GM21528 (cell line): ENCODE data around the gene ARHGEF10L.

Experiments used
- ATAC-seq: cut with Tn5 transposase; IDR thresholded peaks from one replicate; pipeline ENCODE4 v1.9.1; 2021; ENCODE audit warnings: mild to moderate bottlenecking, moderate library complexity; ENCODE audit not compliant: unreplicated experiment, low FRiP score

Gene ARHGEF10L

DNA sequence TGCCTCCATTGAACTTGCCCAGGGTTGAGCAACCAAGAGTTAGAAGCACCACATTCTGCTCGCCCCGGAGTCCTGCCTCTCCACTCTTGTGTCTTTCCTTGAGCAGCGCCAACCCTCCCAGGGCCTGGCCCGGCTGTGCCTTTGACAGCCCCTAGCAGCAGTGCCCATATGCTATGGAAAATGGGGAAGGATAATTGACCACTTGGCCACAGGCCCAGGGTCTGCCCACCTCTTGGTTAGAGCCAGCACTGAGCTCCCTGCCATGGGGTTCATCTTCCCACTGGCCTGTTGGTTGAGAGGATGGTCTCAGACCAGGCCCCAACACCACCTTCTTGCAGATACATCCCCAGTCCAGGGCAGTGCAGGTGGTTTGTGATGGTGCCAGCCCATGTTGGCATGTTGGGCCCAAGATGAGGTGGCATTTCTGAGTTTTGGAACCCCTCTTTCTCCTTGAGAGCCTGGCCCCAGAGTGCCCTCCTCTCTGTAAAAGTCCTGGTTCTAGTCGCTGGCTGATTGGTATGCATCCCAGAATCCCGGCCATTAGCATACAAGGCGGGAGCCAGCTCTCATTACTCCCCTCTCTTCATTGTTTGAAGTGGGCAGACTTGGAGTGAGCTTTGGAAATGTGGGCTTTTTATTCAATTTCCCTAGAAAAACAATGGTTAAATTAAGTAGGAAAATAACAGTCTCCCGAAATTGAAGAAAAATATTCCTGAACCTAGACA lies 7.6 kb downstream of the ARHGEF10L start:
- no peak for ATAC-seq

DNA sequence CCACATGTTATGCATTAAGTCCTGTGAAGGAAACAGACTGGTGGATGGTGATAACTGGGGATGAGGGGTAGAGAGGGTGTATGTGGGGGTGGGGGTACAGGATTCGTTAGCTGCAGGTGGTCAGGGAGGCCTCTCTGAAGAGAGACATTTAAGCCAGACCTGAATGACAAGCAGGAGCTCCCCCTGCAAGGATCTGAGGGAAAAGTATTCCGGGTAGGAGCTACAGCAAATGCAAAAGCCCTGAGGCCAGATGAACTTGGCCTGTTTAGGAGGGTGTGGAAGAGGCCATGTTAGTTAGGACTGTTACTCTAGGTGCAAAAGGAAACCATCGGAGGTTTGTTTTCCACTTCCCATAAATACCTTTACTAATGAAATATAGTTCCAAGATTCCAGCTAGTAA lies 9.9 kb downstream of the ARHGEF10L start:
- ATAC-seq = no peak

DNA sequence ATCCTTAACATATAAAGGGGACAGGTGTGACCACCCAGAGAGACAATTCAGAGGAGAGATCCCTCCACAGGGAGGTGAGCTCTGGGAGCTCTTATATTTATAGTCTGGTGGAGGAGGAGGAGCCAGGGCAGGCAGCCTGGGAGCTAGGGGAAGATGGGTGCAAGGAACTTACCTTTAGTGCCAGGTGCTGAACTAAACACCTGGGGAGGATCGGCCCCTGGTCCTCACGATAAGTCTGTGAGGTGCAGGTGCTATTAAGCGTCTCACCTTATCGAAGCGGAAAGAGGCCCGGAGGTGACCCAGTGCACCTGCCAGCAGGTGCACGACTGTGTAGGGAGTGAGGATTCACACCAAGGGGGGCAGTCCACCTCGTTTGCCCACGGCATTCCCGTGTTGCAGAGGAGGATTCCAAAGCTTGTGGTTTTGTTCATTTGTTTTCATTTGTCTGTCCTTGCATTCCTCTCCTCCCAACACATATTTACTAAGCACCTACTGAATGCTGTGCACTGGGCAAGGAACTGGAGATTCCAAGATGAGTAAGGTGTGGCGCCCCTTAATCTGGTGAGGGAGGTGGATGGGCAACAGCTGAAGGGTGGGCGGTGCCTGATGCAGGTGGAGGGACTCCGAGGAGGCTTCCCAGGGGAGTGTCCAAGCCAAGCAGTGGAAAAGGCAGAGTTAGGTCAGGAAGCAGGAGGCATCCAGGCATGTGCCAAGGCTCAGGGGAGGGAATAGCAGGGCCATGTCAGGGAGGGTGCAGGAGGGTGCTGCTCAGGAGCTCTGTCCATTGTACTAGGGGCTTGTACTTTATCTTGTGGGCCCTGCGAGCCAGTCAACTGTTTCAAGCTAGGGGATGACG lies 11.5 kb downstream of the ARHGEF10L start:
- ATAC-seq = no peak

DNA sequence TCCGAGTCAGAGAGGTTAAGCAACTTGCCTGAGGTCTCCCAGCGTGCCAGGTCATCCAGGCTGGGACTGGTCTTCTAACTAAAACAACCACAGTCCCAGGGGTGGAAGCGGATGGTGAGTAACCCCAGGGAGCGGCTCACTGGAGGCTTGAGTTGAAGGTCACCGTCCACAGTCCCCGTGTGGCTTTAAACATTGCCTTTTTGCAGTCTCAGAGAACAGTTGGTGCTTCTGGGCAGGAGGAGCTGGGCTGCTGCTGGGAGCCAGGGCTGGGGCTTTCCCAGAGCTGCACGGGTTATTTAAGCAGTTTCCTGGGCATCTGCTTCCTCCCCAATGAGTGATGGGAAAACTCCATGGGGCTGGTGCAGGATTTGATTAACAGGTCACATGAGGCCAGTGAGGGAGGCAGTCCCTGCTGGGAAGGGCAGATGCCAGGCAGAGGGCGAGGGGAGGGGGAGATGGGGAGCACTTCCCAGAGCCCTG lies 12.3 kb downstream of the ARHGEF10L start:
- ATAC-seq = no peak

DNA sequence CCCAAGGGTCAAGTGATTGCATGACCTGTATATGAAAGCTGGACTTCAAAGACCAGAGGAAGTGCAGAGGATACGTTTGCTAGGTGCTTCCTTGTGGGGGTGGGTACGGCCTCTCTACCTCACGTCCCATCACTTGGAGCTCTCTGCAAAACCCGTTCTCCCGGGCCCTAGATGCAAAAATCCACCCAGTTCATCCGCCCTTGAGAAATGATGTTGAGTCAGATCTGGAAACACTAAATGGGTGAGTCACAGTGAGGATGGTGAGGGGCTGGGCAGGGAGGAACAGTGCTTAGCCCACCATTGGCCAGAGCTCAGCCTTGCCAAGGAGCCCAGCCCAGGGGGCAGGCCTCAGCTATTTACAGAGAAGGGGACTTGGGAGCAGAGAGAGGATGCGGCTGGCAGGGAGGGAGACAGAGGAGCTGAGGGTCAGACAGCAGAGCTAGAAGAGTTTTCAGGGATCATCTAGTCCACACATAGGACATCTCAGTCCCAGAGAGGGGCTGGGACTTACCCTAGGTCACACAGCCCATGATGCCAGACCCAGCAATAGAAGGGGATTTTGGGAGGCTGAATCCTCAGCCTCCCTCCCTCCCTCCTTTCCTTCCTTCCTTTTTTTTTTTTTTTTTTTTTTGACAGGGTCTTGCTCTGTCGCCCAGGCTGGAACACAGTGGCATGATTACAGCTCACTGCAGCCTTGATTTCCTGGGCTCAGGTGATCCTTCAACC lies 14.6 kb downstream of the ARHGEF10L start:
- no peak for ATAC-seq

DNA sequence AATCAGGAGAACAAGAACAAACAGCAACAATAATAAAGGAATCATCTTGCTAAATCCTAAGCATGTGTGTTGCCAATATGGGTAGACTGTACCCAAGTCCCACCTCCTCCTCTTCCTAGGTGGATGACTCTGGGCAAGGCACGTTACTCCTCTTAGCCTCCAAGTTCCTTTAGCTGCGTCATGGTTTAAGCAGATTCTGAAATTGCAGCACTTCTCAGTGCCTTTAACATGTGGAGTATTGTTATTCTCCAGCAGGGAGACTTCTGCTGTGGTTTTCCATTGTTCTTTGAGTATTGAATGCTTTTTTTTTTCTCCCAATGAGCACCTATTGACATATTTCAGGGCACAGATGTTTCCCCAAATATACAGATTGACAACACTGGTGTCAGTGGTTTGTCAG lies 15.5 kb downstream of the ARHGEF10L start:
- no peak for ATAC-seq

DNA sequence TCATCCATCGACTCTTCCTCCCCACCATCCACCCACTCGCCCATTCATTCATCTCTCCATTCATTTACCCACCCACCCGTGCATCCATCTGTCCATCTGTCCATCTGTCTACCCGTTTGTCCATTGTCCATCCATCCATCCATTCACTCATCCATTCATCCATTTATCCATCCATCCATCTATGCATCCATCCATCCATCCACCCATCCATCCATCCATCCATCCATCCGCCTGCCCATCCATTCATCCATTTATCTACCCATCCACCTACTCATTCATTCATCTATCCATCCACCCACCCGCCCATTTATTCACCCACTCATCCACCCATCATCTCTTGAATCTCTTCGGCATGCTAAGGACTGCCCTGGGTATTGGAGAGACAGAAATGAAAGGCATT lies 18.5 kb downstream of the ARHGEF10L start:
- no peak for ATAC-seq

DNA sequence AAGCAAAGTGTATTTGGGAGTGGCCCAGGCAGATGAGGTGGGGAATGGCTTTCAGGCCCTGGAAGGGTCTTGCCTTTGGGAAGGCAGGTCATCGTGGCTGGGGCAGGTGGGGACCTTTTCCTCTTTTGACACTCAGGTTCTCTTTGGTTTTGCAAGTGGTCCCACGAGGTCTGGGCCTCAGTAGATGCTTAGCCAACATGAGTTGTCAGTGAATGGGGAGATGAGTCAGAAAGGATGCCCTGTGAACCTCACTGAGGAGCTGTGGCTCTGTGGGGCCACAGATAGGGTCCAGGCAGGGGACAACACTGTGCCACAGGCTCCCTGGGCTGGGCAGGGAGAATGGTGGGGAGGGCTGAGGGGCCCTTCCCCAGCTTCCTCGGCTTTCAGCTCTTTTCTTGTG lies 19.0 kb downstream of the ARHGEF10L start:
- no peak for ATAC-seq

DNA sequence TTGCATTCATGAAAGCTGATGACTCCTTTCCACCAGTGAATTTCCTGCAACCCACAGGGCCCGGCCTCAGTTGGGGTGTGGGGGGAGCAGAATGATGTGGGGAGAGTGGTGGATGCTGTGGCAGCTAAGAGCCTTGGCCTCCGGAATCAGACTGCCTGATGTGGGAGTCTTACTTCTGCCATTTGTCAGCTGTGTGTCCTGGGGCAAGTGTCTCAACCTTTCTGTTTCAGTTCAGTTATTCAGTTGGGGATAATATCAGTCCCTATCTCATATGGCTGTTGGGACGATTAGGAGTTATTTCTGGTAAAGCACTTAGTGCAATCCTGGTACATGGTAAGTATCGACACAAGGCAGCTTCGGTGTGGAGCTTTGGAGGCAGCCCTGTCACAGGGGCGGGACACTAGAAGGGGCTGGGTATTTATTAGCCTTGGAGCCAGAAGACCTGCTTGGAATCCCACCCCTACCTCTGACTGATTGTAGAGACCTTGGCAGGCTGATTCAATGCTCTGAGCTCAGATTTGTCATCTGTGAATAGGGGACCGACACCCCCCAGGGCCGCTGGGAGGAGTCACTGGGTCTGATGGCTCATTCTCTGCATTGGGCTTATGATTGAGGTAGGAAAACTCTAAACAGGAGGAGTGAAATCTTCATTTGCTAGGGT lies 19.6 kb downstream of the ARHGEF10L start:
- ATAC-seq = no peak

DNA sequence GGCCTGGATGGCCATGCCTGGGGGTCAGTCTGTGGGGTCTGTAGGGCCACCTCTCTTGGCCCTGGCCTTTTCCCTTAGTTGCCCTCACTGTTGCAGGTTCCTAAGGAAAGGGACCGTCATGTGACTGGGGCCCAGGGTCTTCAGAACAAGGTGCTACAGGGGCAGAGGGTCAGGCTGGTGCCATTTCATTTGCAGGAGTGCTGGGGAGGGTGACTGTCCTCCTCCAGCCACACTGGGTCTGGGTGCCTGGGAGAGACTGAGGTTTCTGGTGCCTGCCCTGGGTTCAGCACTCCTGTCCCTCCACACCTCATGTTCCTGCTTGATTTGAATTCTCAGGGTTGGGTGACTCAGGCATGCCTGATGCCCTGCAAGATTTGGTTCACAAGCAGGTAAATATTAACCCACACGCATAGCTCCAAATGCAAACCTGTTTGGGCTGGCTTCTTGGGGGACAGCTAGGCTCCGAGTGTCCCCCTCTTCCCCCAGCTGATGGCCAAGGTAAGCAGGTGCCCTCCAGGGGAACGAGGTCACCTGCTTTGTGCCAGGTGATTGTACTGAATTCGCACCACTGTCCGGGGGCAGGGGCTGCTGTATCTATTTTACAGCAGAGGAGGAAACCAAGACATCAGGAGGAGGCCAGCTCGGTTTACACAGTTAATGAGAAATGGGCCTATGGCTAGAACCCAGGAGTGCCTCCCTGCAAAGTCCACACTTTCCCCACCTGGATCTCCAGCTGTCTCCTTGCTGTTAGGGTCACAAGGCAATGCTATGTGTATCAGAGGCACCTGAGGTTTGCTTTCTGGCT lies 20.3 kb downstream of the ARHGEF10L start:
- no peak for ATAC-seq

DNA sequence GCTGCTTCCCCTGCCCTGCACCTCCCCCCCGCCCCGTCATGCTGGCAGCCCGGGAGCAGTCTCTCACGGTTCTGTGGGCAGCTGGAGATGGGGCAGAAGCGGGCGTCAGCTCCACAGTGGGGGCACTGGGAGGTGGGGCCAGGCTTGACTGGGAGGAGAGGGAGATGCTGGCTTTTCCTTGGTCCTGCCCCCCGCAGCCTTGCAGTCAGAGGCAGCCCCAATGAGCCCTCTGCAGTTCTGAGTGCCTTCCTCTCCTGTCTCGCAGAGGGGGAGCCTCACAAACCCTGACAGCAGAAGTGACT lies 21.7 kb downstream of the ARHGEF10L start:
- no peak for ATAC-seq

DNA sequence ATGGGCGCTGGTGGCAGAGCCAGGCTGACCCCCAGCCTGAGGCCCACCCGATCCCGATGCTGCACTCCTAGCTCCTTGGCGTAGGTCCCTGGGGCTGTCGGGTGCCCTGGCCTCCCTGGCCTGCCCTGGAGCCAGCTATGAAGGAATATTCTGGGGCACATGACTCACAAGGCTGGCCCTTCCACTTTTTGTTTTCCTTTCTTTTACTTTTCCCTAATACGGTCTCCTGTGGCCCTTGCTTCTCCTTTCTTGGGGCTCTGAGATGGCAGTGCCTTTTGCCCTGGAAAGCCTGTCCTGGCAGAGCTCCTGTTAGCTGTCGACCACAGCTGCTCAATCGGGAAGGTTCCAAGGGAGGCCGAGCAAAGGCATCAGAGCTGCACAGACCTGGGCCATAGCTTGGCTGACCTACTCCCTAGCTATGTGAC lies 22.1 kb downstream of the ARHGEF10L start:
- no peak for ATAC-seq

DNA sequence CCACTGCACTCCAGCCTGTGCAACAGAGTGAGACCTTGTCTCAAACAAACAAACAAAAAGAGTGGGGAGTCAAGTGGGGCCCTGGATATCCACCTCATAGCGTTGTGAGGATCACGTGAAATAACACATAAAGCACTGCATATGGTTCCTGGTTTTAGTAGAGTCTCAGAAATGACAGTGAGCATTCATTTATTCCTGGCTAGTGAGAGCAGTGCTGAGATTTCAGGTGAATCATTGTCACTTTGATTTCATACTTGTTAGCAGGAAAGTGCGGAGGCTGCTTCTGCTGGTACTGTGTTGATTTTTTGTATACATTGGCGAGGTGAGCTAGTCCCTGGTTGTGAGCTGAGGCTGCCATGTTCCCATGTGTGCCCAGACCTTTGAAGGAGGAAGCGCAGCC lies 22.9 kb downstream of the ARHGEF10L start:
- no peak for ATAC-seq

DNA sequence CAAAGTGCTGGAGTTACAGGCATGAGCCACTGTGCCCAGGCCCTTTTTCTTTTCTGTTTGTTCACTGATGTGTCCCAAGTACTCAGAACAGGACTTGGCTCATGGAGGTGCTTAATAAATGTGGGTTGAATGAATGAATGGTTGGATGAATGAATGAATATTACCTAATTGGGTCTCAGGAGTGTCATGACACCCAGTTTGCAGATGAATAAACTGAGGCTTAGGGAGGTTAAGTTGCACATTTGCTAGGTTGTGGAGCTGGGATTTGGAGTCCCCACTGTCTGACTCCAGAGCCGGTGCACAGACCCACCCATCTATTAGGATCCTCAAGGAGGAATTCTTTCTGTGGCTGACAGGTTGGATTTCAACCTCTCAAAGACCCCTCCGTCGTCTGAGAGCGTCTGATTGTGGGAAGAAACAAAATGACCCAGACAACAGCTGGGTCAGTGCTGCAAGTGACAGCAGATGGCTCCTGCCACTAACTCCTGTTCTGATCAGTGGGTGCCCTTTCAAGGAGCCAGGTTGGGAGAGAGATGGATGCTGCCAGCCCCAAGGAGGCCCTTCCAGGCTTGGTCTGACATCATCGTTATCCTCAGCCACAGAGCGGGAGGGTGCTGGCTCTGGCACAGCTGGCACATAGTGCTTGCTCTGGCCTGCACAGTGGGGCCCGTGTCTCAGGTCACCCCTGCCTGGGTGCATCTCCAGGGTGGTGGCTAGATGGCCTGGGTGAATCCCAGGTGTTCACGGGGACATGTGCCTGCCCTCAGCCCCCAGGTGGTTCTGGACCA lies 24.2 kb downstream of the ARHGEF10L start:
- no peak for ATAC-seq

DNA sequence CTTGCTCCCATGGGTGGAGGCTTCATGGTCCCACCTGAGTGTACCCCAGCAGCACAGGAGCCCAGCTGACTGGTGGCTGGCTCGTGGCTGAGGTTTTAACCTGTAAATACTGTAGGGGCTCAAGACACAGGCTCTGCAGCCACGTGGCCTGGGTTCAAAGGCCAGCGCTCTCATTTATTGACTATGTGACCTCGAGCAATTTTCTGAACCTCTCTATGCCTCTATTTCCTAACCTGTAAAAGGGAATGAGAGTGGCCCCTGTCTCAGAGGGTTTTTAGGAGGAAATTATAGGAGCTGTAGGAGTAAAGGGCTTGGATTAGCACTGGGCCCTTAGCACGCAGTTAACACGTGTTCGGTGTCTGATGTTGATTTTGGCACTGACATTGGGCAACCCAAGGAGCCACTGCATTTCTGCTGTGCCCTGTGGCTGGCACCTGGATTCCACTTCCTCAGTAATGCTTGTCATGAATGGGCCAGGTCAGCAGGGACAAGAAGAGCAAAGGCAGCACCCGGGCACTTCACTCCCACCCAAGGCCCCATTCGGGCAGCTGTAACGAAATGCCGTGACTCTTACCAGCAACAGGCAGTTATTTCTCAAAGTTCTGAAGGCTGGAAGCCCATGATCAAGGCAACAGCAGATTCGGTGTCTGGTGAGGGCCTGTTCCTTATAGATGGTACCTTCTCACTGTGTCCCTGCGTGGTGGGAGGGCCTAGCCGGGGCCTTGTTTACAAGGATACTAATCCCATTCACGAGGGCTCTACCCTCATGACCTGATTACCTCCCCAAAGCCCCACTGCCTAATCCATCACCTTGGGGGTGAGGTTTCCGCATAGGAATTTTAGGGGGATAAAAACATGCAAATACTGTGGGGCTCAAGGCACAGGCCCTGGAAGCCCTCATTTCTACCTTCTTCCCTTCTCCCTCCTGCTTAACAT lies 25.2 kb downstream of the ARHGEF10L start:
- ATAC-seq = no peak

DNA sequence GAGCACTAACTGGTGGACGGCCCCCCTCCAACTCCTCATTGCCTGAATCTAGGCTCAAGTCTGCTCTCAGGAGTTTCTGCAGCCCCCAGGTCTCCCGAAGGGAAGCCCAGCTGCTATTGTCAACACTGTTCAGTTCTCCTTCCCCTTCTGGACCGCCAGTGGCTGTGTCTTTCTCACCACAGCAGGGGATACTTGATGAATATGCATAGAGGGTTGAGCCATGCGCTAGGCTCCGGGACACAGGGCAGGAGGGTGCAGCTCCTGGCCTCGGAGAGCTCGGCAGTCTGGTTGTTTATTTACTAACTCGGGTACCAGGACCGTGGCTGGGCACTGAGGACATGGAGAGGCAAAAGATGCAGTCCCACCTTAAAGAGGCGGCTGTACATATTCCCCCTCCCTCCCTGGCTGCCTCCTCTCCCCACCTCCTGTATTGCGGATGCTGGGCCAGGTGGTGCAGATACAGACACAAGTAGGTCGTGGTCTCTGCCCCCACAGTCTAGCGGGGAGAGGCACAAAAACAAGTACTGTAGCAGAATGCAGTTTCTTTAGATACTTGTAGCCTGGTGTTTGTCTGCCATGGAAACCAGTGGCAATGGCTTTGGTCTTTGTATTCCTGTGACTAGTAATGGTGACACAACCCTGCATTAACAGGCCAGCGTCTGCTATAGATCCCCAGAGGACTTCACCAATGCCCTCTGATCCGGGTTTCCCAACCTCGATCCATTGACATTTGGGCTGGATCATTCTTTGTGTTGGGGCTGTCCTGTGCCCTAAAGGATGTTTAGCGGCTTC lies 26.2 kb downstream of the ARHGEF10L start:
- no peak for ATAC-seq

DNA sequence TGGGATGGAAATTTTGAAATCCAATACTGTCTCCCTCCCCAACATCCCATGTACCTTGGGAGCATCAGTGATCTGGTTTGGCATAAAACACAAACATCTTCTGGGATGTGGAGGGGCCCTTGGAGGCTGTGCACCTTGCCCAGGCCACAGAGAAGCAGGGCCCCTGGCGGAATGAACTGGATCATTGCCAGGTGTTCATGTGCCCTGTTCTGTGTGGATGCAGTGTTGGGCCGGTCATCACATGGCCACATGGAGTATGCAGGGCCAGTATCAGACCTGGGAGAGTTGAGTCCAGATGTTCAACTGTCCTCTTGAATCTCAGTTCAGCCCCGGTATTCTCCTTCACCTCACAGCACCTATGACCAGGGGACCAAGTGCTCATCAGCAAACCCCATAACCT lies 26.9 kb downstream of the ARHGEF10L start:
- no peak for ATAC-seq
